Activated CD4-positive, alpha-beta memory T cell treated with anti-CD3 and anti-CD28 coated beads for 36 hours (primary cell): ENCODE data around the gene ARMH4. TPM values are rescaled to one million over a fixed set of nuclear protein-coding genes. Genes with fewer than 3 reads are reported as not detected.
A peak's percentile ranks its signal among the peaks of the same experiment; 100 is the strongest.

Source experiments
- CTCF ChIA-PET: fragments of 350-600 bp; sonication (Branson Sonifier 250); formaldehyde crosslinking; loops from one replicate; lab custom pipeline; 2021; ENCODE audit warnings: antibody characterized with exemption, inconsistent platforms; lab: Charles Lee
- POLR2A ChIA-PET: fragments of 350-600 bp; sonication (Branson Sonifier 250); formaldehyde crosslinking; loops from one replicate; lab custom pipeline; 2021; ENCODE audit warnings: antibody characterized with exemption; lab: Charles Lee
- DNase-seq: peaks from one replicate; pipeline ENCODE4 v3.0.0-alpha.2; 2020
- H3K27ac Mint-ChIP-seq: one replicate; pipeline ENCODE4 v1.8.0; 2021; ENCODE audit warnings: mixed read lengths
- H3K27me3 Mint-ChIP-seq: one replicate; pipeline ENCODE4 v1.8.0; 2021; ENCODE audit warnings: mixed read lengths
- H3K36me3 Mint-ChIP-seq: one replicate; pipeline ENCODE4 v1.8.0; 2021; ENCODE audit warnings: mixed read lengths
- H3K4me1 Mint-ChIP-seq: one replicate; pipeline ENCODE4 v1.8.0; 2021; ENCODE audit warnings: low read depth, mixed read lengths
- H3K4me3 Mint-ChIP-seq: one replicate; pipeline ENCODE4 v1.8.0; 2021; ENCODE audit warnings: mild to moderate bottlenecking, mixed read lengths
- H3K9me3 Mint-ChIP-seq: one replicate; pipeline ENCODE4 v1.8.0; 2021; ENCODE audit warnings: mixed read lengths
- intact Hi-C: fragments of 100-400 bp; cut with micrococcal nuclease; formaldehyde crosslinking; loops from one replicate; pipeline ENCODE4 v1.15.1; 2023
- total RNA-seq, 2 experiments: library from RNA; stranded (reverse); gene quantifications; one replicate each; pipeline ENCODE4 v1.2.3, GENCODE V29; 2021

Gene ARMH4
- total RNA-seq, result under 1 TPM in 1 of 2 experiments, not detected in 1; 0.29 TPM

DNA sequence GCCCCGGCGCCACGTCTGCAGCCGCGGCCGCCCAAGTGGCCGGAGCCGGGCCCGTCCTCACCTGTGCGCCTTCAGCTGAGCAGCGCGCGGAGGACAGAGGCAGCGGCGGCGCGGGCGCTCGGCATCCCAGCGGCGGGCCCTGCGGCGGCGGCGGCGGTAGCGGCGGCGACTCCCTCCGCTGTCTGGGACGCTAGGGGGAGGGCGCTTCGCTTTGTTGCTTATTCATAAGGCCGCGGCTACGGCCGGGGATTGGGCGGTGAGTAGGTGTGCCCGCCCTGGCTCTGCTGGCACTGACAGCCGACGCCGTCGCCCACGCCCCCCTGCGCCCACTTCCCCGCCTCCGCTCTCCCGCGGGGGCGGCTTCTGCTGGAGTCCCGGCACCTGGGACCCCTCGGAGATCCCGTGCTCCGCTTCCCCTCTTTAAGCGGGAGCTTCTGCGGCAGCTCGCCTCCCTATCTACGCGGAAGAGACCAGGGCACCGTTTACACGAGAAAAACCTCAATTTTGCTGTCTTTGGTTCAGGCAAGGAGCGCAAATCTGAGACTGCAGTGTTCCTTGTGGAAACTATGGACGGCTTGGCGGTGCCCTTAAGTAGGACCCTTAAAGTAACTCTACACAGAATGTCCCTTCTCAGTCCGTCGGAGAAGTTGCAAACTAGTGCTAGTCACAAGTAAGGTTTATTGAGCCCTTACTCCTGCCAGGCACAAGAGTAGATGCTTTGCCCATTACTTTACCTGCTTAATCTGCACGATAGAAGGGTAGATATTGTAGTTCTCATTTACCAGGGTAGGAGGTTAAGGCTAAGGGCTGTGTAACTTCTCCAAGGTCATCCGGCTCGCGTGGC is at the start of gene ARMH4:
Gene ARMH4, minus strand, starts transcription at position 200 of the 844 bp plus-strand sequence. CDS start 12,855 bp downstream, outside the sequence.
- Mint-ChIP-seq H3K4me1 (peaks cover 16% of the 10 kb centered on the region), H3K4me3 (peak within 1 kb of the TSS; percentile 71), H3K36me3 (no peaks in the 10 kb centered on the region), H3K27ac (no peak within 1 kb of the TSS), H3K27me3 (peaks cover 52% of the 10 kb centered on the region), H3K9me3 (no peaks in the 10 kb centered on the region)
- intact Hi-C loops, result loop anchor here (5.0 kb wide), 4 partner anchors 45 to 145 kb away; partner anchors contain the start of genes ARID4A and PSMA3
- ChIA-PET POLR2A (interaction anchor here (0.6 kb wide), 1 partner anchor 124 kb away, joined by 4 read pairs; no protein-coding TSS in a partner anchor), CTCF (interaction anchor here (0.5 to 1.1 kb wide), 5 partner anchors 14 to 1201 kb away, joined by 3 to 5 read pairs (median 3); no protein-coding TSS in a partner anchor)
- DNase-seq, result peak; percentile 77

DNA sequence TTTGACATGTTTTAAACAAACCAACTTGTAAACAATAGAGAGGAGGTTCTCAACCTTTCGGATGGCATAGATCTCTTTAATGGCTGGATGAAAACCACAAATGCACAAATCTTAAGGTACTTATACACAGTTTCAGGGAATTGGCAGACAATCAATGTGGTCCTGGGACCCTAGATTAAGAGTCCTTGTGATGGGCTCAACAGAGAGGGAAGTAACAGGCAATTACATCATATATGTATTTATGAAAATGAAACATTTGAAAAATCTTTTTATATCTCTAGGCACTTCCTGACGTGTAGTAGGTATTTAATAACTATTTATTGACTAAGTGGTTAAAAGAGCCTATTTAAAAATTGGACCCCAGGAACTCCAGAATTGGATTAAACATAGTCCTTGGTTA is 48.8 kb upstream of the ARMH4 start:
- H3K9me3 Mint-ChIP-seq, result no peaks in the 10 kb centered on the region
- intact Hi-C loops, result loop anchor here (1.0 kb wide), 3 partner anchors 38 to 226 kb away; partner anchors contain the start of genes ARID4A, KIAA0586 and TIMM9
- CTCF ChIA-PET, result no interaction called here
- H3K27ac Mint-ChIP-seq, result peak overlapping the region; percentile 88
- no peaks in the 10 kb centered on the region for H3K36me3 Mint-ChIP-seq
- H3K4me1 Mint-ChIP-seq, result peaks cover 29% of the 10 kb centered on the region
- POLR2A ChIA-PET, result interaction anchor here (1.1 to 2.3 kb wide), 2 partner anchors 44 to 46 kb away, joined by 3 to 9 read pairs; partner anchors contain the start of gene PSMA3
- H3K4me3 Mint-ChIP-seq, result peak overlapping the region; percentile 95
- no peak for DNase-seq
- H3K27me3 Mint-ChIP-seq, result no peaks in the 10 kb centered on the region

DNA sequence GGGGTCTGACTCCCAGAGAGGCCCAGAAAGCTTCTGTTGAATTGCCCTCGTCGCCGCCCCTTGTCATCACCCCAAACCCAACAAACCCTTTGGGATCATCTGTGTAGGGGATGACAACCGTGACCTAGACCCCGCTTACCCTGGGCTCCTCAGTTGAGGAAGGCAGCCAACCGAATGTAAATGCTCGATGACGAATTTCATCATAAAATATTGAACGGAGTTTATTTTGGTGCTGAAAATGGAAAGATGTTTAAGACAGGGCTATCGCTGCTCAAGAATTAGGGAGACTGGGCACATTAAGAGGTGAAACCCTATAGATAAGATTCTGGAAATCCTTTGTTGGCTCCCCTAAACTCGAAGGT is 48.4 kb upstream of the ARMH4 start:
- POLR2A ChIA-PET, result interaction anchor here (0.6 to 2.3 kb wide), 4 partner anchors 38 to 227 kb away, joined by 3 to 9 read pairs (median 6); partner anchors contain the start of genes KIAA0586, PSMA3 and TIMM9
- Mint-ChIP-seq H3K27me3 (no peaks in the 10 kb centered on the region), H3K27ac (peak overlapping the region; percentile 88), H3K9me3 (no peaks in the 10 kb centered on the region), H3K36me3 (no peaks in the 10 kb centered on the region), H3K4me1 (peaks cover 29% of the 10 kb centered on the region), H3K4me3 (peak overlapping the region; percentile 95)
- no peak for DNase-seq
- CTCF ChIA-PET, result no interaction called here
- intact Hi-C loops, result loop anchor here (1.0 kb wide), 3 partner anchors 39 to 227 kb away; partner anchors contain the start of genes ARID4A, KIAA0586 and TIMM9

GRCh38 chr14:58199726-58200479 is 47.9 kb upstream of the ARMH4 start, which contains the start of gene ACTR10:
Gene ACTR10, plus strand, starts transcription at chr14:58200149. Its CDS starts 69 bp downstream, at chr14:58200218.
- CTCF ChIA-PET, result interaction anchor here (0.6 kb wide), 1 partner anchor 41 kb away, joined by 3 read pairs; no protein-coding TSS in a partner anchor

GRCh38 chr14:58198086-58198485 is 46.1 kb upstream of the ARMH4 start:
- POLR2A ChIA-PET, result interaction anchor here (0.6 kb wide), 1 partner anchor 101 kb away, joined by 3 read pairs; no protein-coding TSS in a partner anchor
- H3K4me3 Mint-ChIP-seq, result peak overlapping the region; percentile 10
- H3K9me3 Mint-ChIP-seq, result no peaks in the 10 kb centered on the region
- H3K27me3 Mint-ChIP-seq, result no peaks in the 10 kb centered on the region
- H3K27ac Mint-ChIP-seq, result no peak overlapping the region
- H3K36me3 Mint-ChIP-seq, result no peaks in the 10 kb centered on the region
- CTCF ChIA-PET, result interaction anchor here (0.6 to 0.7 kb wide), 2 partner anchors 32 to 71 kb away, joined by 3 read pairs; no protein-coding TSS in a partner anchor
- intact Hi-C loops, result loop anchor here (2.0 to 5.0 kb wide), 2 partner anchors 46 to 807 kb away; partner anchors contain the start of genes ARMH4 and NAA30
- peaks cover 29% of the 10 kb centered on the region for H3K4me1 Mint-ChIP-seq
- DNase-seq, result no peak

More at GRCh38 chr14:58199726-58200479, 47.9 kb upstream of the ARMH4 start, which contains the start of gene ACTR10:
- Mint-ChIP-seq H3K4me3 (peak within 1 kb of the TSS; percentile 95), H3K9me3 (no peaks in the 10 kb centered on the region), H3K27me3 (no peaks in the 10 kb centered on the region), H3K36me3 (no peaks in the 10 kb centered on the region), H3K4me1 (peaks cover 29% of the 10 kb centered on the region), H3K27ac (peak within 1 kb of the TSS; percentile 88)
- peak; percentile 93 for DNase-seq
- POLR2A ChIA-PET, result interaction anchor here (0.6 to 2.3 kb wide), 4 partner anchors 38 to 228 kb away, joined by 3 to 9 read pairs (median 6); partner anchors contain the start of genes KIAA0586, PSMA3 and TIMM9
- intact Hi-C loops, result loop anchor here (1.0 to 5.0 kb wide), 7 partner anchors 34 to 809 kb away; partner anchors contain the start of genes ARID4A, ARMH4, KIAA0586 and NAA30

DNA sequence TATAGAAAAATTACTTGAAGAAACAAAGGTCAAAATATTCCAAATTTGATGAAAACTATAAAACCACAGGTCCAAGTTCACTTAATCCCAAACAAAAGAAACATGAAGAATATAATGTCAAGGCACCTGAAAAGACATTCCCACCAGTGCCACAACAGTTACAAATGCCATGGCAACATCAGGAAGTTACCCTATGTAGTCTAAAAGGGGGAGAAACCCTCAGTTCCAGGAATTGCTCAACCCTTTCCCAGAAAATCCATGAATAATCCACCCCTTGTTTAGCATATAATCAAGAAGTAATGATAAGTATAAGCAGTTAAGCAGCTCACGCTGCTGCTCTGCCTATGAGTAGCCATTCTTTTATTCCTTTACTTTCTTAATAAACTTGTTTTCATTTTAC is 44.2 kb upstream of the ARMH4 start:
- H3K36me3 Mint-ChIP-seq, result no peaks in the 10 kb centered on the region
- intact Hi-C loops, result loop anchor here (5.0 kb wide), 1 partner anchor 44 kb away; the partner anchor contains the start of gene ARMH4
- H3K4me3 Mint-ChIP-seq, result no peak overlapping the region
- H3K27me3 Mint-ChIP-seq, result no peaks in the 10 kb centered on the region
- no peak for DNase-seq
- H3K9me3 Mint-ChIP-seq, result no peaks in the 10 kb centered on the region
- H3K27ac Mint-ChIP-seq, result no peak overlapping the region
- ChIA-PET POLR2A (no interaction called here), CTCF (no interaction called here)
- peaks cover 19% of the 10 kb centered on the region for H3K4me1 Mint-ChIP-seq

DNA sequence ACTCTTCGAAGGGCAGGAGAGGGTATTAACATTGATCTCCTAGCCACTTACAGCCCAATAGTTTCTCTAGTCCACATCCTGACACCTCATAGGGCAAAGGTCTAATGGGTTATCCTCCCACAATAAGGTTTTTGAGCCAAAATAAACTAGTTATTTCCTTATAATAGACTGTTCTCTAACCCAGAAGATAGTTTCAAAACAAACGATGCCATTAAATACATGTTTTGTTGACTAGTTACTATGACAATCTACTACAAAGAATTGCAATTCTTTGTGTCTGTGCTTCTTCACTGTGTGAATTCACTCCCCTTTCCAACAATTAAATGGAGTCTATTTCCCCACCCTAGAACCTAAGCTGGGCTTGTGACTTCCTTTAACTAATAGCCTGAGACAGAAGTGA is 41.5 kb upstream of the ARMH4 start:
- H3K4me3 Mint-ChIP-seq, result no peak overlapping the region
- no peaks in the 10 kb centered on the region for H3K27me3 Mint-ChIP-seq
- no peaks in the 10 kb centered on the region for H3K36me3 Mint-ChIP-seq
- H3K4me1 Mint-ChIP-seq, result peaks cover 7% of the 10 kb centered on the region
- H3K9me3 Mint-ChIP-seq, result no peaks in the 10 kb centered on the region
- ChIA-PET POLR2A (no interaction called here), CTCF (no interaction called here)
- no peak overlapping the region for H3K27ac Mint-ChIP-seq
- no peak for DNase-seq
- intact Hi-C loops, result no loop called here

- Mint-ChIP-seq H3K36me3 (no peaks in the 10 kb centered on the region), H3K9me3 (no peaks in the 10 kb centered on the region), H3K27me3 (no peaks in the 10 kb centered on the region), H3K27ac (no peak overlapping the region), H3K4me1 (no peaks in the 10 kb centered on the region), H3K4me3 (no peak overlapping the region)
- no peak for DNase-seq
- ChIA-PET CTCF (interaction anchor here (0.7 kb wide), 1 partner anchor 25 kb away, joined by 3 read pairs; no protein-coding TSS in a partner anchor), POLR2A (no interaction called here)
- intact Hi-C loops, result no loop called here
Measured at GRCh38 chr14:58191763-58192601, 40.0 kb upstream of the ARMH4 start.

GRCh38 chr14:58189176-58189575 is 37.2 kb upstream of the ARMH4 start:
- intact Hi-C loops, result no loop called here
- CTCF ChIA-PET, result no interaction called here
- POLR2A ChIA-PET, result no interaction called here

DNA sequence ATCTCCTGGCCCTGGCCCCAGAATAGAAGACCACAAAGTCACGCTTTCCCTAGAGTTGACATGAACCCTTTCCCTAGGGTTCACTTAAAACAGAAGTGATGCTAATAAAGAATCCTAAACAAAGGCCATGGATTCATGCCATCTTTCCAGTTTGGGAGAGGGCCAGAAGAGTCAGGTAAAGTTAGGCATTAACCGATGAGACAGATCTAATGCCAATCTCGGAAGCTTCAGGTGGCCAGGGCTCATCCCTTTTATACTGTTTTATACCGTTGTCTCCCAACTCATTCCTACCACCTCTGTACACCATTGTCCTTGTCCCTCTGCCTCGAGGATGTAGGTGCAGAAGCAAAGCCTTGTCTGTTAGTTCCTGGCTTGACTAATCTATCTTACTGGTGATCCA is 25.1 kb upstream of the ARMH4 start:
- H3K27ac Mint-ChIP-seq, result no peak overlapping the region
- DNase-seq, result no peak
- intact Hi-C loops, result no loop called here
- no peaks in the 10 kb centered on the region for H3K4me1 Mint-ChIP-seq
- ChIA-PET CTCF (no interaction called here), POLR2A (no interaction called here)
- peaks cover 12% of the 10 kb centered on the region for H3K27me3 Mint-ChIP-seq
- no peaks in the 10 kb centered on the region for H3K36me3 Mint-ChIP-seq
- no peaks in the 10 kb centered on the region for H3K9me3 Mint-ChIP-seq
- no peak overlapping the region for H3K4me3 Mint-ChIP-seq

More at GRCh38 chr14:58189176-58189575, 37.2 kb upstream of the ARMH4 start:
- H3K27ac Mint-ChIP-seq, result no peak overlapping the region
- H3K4me3 Mint-ChIP-seq, result no peak overlapping the region
- H3K4me1 Mint-ChIP-seq, result no peaks in the 10 kb centered on the region
- H3K27me3 Mint-ChIP-seq, result peaks cover 4% of the 10 kb centered on the region
- no peaks in the 10 kb centered on the region for H3K9me3 Mint-ChIP-seq
- no peak for DNase-seq
- no peaks in the 10 kb centered on the region for H3K36me3 Mint-ChIP-seq
